HG03378 (cell line): Measurements from ENCODE around the gene SRR.

Experiments
- ATAC-seq: cut with Tn5 transposase; IDR thresholded peaks from one replicate; pipeline ENCODE4 v1.9.1; 2021; ENCODE audit warnings: mild to moderate bottlenecking, moderate library complexity; ENCODE audit not compliant: unreplicated experiment

SRR gene

DNA sequence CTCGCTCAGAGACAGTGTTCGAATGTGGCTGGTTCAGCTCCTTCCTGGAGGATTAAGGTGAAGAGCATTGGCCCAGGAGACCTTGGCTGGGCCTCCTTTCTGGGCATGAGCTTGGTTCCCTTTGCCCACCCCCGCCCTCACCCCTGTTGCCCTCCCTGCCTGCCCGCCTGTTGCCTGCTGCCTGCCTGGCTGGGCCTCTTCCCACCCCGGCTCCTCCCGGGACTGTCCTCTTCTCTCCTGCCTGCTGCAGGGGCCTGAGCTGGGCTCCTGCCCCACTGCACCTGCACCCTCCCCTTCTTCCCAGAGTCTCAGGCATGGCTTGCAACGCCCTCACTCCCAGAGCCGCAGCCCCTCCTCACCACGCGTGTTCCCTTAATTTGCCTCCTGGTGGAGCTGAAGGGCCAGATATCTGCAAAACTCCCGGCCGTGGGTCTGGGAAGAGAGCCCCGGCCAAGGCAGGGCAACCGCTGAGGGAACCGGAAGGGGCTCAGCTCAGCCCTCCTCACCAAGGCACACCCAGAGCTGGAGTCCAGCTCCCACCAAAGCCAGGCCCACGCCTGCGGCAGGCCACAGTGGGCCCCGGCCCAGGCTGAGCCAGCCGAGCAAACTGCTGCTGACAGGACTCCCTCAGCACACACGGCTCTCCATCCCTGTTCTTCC, 65.9 kb downstream of the SRR start:
- no peak for ATAC-seq

DNA sequence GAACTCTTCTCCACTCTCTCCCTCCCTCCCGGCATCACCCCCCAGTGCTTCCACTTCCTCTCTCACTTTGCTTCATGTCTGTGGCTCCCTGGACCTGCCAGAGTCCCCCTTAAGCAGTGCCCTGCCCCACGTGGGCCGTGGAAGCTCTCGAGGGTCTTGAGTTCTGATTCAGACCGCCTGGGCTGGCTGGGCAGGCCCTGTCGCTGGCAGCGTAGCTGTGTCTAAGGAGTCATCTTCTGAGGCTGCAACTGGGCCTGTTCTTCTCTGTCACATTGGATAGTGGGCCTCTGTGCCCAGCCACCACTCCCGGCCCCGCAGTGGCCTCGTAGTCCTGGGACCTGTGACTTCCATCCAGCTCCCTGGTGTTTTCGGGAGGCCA, 66.5 kb downstream of the SRR start:
- no peak for ATAC-seq

DNA sequence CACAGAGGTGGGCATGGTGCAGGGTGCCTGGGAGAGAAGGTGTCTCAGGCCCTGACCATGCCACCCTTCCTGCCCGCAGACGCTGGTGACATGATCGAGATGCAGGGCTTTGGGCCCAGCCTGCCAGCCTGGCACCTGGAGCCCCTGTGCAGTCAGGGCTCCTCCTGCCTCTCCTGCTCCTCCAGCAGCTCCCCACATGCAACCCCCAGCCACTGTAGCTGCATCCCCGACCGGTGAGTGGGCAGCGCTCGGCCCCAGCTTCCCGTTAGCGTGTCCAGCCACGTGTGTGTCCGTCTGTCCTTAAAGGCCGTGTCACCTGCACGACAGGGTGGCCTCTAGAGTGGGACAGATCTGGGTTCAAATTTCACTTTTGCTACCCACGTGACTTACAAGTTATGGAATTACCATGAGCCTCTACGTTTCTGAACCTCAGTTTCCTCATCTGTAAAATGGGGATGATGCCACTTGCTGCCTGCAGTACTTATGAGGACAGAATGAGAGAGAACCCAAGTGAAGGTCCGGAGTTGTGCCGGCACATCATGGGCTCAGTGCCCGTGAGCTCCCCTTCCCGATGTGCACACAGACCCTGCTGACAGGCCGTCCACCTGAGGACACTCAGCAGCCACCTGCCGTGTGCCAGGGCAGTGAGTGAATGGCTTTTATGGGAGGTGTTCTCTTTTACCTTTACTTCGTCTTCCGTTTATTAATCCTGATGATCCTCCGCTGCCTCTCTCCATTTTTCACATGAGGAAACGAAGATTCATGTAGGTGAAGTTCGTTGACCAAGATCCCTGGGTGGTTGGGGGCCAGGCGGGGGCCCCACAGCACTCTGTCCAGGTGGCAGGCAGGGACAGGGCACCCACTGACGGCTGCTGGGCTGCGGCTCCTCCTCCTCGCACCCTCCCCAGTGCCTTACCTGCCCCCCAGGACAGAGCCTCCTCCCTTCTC, 67.7 kb downstream of the SRR start:
- no peak for ATAC-seq

DNA sequence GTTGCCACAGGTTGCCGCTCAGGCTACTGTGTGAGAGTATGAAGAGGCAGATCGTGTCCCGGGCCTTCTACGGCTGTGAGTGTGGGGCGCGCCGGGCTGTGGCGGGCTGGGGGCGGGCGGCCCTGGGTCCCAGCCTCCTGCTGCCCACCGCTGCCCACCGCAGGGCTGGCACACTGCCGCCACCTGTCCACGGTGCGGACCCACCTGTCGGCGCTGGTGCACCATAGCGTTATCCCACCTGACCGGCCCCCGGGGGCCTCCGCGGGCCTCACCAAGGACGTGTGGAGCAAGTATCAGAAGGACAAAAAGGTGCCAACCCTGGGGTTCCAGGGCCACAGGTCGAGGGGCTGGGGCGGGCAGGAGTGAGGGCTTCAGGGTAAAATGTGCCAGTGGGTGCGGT, 68.4 kb downstream of the SRR start:
- no peak for ATAC-seq

DNA sequence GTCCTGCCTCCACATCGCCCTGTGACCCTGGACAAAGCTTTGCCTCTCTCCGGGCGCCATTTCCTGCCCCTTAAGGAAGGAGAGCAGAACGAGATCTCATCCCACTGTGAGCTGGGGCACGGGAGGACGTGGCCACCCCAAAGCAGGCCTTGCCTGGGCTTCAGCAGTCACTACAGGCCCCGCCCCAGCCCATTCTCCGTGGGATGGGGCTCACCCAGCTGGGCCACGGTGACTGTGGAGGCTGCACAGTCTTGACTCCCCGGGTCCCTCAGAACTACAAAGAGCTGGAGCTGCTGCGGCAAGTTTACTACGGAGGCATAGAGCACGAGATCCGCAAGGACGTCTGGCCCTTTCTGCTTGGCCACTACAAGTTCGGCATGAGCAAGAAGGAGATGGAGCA, 68.9 kb downstream of the SRR start:
- no peak for ATAC-seq

DNA sequence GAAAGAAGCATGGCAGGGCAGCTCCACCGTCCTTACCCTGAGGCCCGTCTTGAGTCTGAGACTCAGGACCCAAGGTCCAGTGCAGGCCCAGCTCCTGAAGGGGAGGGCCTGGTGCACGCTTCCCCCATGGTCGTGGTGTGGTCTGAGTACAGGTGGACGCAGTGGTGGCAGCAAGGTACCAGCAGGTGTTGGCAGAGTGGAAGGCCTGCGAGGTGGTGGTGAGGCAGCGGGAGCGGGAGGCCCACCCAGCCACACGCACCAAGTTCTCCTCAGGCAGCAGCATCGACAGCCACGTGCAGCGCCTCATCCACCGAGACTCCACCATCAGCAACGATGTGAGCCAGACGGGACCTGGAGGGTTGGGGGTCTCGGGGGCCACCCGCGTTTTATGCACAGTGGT, 69.4 kb downstream of the SRR start:
- no peak for ATAC-seq
